ENCODE data around the gene LRRC75A.

Gene LRRC75A

DNA sequence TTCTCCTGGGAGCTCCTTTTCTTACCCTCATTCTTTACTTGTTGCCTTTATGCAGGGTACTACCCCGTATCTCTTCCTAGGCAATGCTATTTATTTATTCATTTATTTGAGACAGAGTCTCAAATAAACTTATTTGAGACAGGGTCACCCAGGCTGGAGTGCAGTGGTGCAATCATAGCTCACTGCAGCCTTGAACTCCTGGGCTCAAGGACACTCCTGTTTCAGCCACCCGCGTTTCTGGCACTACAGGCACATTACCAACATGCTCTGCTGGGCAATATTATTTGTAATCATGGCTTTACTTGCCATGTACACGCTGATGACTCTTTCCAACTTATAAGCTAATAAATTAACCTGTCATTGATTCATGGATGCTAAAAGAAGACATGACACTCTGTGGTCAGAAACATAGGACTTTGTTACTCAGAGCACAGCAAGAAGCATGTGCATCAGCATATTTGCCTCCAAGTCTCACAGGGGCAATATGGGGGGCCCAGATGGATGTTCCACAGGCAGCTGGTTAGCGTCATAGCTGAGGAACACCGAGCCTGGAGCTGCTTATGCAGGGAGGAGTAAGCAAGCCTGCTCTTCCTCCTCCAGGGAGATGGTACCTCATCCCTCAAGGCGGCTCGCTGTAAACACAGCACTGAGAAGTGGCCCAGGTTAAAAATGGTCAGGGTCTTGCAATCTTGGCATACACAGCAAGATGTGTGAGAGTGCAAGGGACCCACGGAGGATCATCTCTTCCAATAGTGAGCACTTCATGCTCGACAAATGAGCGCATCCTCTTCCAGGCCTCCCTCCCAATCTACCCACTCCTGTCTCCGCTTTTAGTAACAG lies 4.2 kb upstream of the LRRC75A start:
- TF ChIP-seq, protein P1, sequence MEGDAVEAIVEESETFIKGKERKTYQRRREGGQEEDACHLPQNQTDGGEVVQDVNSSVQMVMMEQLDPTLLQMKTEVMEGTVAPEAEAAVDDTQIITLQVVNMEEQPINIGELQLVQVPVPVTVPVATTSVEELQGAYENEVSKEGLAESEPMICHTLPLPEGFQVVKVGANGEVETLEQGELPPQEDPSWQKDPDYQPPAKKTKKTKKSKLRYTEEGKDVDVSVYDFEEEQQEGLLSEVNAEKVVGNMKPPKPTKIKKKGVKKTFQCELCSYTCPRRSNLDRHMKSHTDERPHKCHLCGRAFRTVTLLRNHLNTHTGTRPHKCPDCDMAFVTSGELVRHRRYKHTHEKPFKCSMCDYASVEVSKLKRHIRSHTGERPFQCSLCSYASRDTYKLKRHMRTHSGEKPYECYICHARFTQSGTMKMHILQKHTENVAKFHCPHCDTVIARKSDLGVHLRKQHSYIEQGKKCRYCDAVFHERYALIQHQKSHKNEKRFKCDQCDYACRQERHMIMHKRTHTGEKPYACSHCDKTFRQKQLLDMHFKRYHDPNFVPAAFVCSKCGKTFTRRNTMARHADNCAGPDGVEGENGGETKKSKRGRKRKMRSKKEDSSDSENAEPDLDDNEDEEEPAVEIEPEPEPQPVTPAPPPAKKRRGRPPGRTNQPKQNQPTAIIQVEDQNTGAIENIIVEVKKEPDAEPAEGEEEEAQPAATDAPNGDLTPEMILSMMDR (IDR thresholded peaks at IDR 0.05; ENCODE audit: control insufficient read depth, insufficient read depth, low read depth, low read length, missing control alignments) = no peak
- DNase-seq (ENCODE audit: low read depth) = no peak
- H3K4me3 ChIP-seq (ENCODE audit: control insufficient read depth, low read depth, low read length) = no peak overlapping the region

DNA sequence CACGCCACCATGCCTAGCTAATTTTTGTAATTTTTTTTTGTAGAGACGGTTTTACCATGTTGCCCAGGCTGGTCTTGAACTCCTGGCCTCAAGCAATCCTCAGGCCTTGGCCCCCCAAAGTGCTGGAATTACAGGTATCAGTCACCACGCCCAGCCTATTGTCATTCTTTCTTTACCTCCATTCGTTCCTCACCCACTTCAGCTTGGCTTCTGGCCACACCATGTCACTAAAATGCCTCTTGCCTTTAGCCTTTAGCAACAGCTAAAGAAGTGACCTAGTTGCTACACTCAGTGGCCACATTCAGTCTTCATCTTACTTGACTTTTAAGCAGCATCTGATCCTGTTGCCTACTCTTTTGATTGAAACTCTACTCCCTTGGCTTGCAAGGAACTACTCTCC lies 3.6 kb upstream of the LRRC75A start:
- no peak for DNase-seq (ENCODE audit: low read depth)
- H3K4me3 ChIP-seq (ENCODE audit: control insufficient read depth, low read depth, low read length) = no peak overlapping the region
- TF ChIP-seq, protein P1 (IDR thresholded peaks at IDR 0.05; ENCODE audit: control insufficient read depth, insufficient read depth, low read depth, low read length, missing control alignments) = no peak

DNA sequence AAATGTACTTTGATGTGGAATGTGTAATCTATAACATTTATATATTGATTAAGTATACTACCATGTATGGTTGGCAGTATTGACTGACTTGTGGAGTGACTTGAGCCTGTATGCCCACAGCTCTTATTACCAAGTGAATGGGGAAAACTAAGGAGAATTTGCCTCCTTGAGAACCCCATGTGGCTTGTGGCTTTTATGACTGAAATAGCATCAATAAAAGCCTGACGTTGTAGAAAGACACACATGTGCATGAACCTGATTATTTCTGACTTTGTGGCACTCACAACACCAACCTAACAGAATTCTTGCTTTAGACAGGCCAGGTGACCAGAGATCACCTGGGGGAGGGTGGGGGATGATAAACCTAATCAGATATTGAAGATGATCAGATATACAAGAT lies 2.1 kb upstream of the LRRC75A start:
- no peak overlapping the region for H3K4me3 ChIP-seq (ENCODE audit: control insufficient read depth, low read depth, low read length)
- DNase-seq (ENCODE audit: low read depth) = no peak
- TF ChIP-seq, protein P1 (IDR thresholded peaks at IDR 0.05; ENCODE audit: control insufficient read depth, insufficient read depth, low read depth, low read length, missing control alignments) = no peak

DNA sequence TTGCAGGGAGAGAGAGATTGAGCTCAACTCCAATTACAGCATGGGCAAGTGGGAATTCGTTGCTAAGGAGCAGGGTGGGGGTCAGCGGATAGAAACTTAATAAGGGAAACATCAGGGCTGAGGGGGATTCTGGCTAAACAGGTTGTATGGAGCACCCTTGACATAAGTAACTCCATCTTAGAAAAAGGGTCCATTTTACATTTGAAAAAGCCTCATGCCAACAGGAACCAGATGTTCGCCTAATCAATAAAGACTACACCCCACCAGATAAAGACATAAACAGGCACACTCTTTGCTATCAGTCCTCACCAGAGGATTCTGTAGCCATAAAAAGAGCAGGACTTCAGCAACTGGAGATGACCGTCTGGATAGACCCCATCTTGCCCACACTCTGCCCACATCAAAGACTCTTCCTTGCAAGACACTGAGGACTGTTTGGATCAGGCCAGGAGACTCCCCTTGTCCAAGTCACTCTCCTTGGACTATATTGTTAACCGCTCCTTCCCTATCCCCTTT lies 1.6 kb upstream of the LRRC75A start:
- no peak for DNase-seq (ENCODE audit: low read depth)
- TF ChIP-seq, protein P1 (IDR thresholded peaks at IDR 0.05; ENCODE audit: control insufficient read depth, insufficient read depth, low read depth, low read length, missing control alignments) = no peak
- no peak overlapping the region for H3K4me3 ChIP-seq (ENCODE audit: control insufficient read depth, low read depth, low read length)

DNA sequence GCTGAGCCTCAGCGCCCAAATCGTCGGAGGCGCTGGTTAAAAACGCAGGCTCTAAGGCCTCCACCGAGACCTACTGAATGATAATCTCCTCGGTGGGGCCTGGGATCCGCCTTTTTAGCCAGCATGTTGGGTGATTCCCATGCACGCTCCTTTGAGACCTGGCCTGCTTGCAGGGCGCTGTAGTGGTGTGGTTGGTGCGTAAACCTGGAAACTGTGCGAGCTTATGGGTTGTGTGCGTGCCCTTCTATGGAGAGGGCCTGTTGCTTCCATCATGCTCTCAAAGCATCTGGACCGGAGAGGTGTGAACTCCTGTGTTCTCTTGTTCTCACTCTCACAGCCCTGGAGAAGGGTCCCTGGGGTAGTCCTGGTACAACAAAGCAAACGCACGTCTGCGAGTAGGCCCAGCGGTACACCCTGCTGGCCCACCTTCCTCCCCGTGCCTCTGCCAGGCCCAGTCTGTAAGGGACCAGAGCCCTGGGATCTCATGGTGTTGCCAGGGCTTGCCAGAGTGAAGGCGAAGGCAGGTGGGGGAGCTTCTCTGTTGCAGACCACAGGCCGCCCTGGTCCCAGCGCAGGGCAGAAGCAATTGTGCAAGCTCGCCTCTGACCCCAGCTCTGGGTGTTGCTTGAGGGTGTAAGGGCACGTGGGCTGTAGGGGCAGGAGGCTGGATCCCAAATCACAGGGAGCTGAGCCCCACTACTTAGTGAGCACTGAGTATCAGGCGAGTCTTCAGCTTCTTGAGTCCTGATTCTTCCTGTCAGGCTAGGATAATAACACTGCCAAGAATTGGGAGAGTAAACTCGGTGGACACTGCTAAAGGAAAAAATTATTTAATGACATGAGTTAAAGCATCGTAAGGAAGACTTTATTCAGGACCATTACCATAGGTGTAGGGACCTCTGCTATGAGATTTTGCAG lies 879 bp upstream of the LRRC75A start:
- TF ChIP-seq, protein P1 (IDR thresholded peaks at IDR 0.05; ENCODE audit: control insufficient read depth, insufficient read depth, low read depth, low read length, missing control alignments) = no peak
- no peak for DNase-seq (ENCODE audit: low read depth)
- H3K4me3 ChIP-seq (ENCODE audit: control insufficient read depth, low read depth, low read length) = no peak overlapping the region; the same call in 1 of the 2 replicates

DNA sequence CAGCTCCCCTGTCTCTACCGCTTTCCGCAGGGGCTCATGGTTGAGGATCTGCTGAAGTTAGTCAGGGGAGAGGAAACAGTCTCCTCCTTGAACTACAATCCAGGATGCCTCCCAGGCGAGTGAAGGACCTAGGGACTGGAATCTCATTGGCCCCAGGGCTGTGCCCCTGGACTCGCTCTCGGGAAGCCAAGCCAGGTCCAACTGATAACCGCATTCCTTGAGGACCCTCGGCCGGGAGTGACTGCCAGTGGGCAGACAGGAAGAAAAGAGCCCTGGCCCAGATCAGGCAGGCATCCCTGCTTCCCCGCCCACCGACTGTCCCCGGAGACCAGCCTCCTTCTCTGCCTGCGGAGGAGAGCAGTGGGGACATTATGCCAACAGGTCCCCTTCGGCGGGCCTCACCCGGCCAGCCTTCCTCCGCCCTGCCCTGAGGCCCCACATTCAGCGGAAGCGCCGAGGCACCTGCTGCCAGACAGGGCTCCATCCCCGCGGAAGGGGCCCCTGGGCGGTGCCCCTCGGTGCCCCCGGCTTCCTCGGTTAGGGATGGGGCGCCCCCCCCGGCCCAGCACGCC lies 776 bp downstream of the LRRC75A start:
- no peak for DNase-seq (ENCODE audit: low read depth)
- peak overlapping the region; percentile 30 for H3K4me3 ChIP-seq (ENCODE audit: control insufficient read depth, low read depth, low read length)
- TF ChIP-seq, protein P1 (IDR thresholded peaks at IDR 0.05; ENCODE audit: control insufficient read depth, insufficient read depth, low read depth, low read length, missing control alignments) = no peak
